ENCODE data around the gene NADK2.

GRCh38 chr5:36252722-36253365 lies 11.1 kb upstream of the NADK2 start:
- TF ChIP-seq POLR2A (IDR thresholded peaks at IDR 0.05; ENCODE audit: low read length) (no peak), GATA1 (IDR thresholded peaks at IDR 0.05; ENCODE audit: low read depth, low read length) (no peak)
